ENCODE measurements around the gene KRTAP5-8. TPM values are rescaled to one million over a fixed set of nuclear protein-coding genes. Genes with fewer than 3 reads are reported as not detected.

KRTAP5-8 gene
- total and polyA plus RNA-seq, 12 donors, result 0.28 TPM; not detected in 11

- H3K36me3 ChIP-seq (replicated peaks in 1 of 2), result no peaks in the 10 kb centered on the region
- H3K9me3 ChIP-seq (replicated peaks in 1 of 3), result no peaks in the 10 kb centered on the region
- H3K27me3 ChIP-seq, result peaks cover 3% of the 10 kb centered on the region
- DNase-seq, result no peak
- intact Hi-C loops (cut with DNase I), result no loop called here
- no peak overlapping the region for H3K27ac ChIP-seq
- 80 to 86% (median 85%) methylated on average over 1 of the region's 1 CpG for WGBS, 4 donors
- no peak overlapping the region for H3K4me3 ChIP-seq
- no peak for TF ChIP-seq CTCF (IDR thresholded peaks at IDR 0.05)
- no peak for TF ChIP-seq POLR2A (IDR thresholded peaks at IDR 0.05)
- no peaks in the 10 kb centered on the region for H3K4me1 ChIP-seq (replicated peaks in 1 of 2)
Measured at GRCh38 chr11:71558996-71559395, 21.2 kb downstream of the KRTAP5-8 start.

GRCh38 chr11:71562120-71562519, 24.3 kb downstream of the KRTAP5-8 start:
- no peak for TF ChIP-seq POLR2A (IDR thresholded peaks at IDR 0.05)
- no peak for TF ChIP-seq CTCF (IDR thresholded peaks at IDR 0.05)
- Histone ChIP-seq H3K4me3 (no peak overlapping the region), H3K27ac (no peak overlapping the region), H3K4me1 (replicated peaks in 1 of 2) (no peaks in the 10 kb centered on the region), H3K36me3 (replicated peaks in 1 of 2) (no peaks in the 10 kb centered on the region), H3K27me3 (peaks cover 5% of the 10 kb centered on the region), H3K9me3 (replicated peaks in 1 of 3) (no peaks in the 10 kb centered on the region)
- intact Hi-C loops (cut with DNase I), result no loop called here
- no peak for DNase-seq

DNA sequence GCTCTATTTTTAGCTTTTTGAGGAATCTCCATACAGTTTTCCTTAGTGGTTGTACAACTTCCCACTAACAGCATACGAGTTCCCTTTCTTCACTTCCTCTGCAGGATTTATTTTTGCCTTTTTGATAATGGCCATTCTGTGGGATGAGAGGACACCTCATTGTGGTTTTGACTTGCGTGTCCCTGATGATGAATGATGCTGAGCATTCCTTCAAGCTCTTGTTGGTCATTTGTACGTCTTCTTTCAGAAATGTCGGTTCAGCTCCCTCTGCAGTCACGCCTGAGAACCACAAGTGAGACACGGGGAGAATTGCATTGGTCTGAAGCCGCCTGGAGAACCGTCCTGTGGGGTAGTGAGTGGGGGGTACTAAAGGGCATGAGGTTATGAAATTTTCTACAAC, 25.6 kb downstream of the KRTAP5-8 start:
- H3K9me3 ChIP-seq (replicated peaks in 1 of 3), result no peaks in the 10 kb centered on the region
- 14 to 16% (median 15%) methylated on average over 8 of the region's 8 CpGs for WGBS, 4 donors
- H3K27me3 ChIP-seq, result peaks cover 5% of the 10 kb centered on the region
- DNase-seq, result peak in 2 of 7 donors; percentile 15 to 19
- TF ChIP-seq CTCF (IDR thresholded peaks at IDR 0.05) (peak in 4 of 6 experiments; percentile 18 to 29 (median 24)), POLR2A (IDR thresholded peaks at IDR 0.05) (no peak)
- intact Hi-C loops (cut with DNase I), result no loop called here
- no peak overlapping the region for H3K4me3 ChIP-seq
- H3K27ac ChIP-seq, result no peak overlapping the region
- H3K36me3 ChIP-seq (replicated peaks in 1 of 2), result no peaks in the 10 kb centered on the region
- H3K4me1 ChIP-seq (replicated peaks in 1 of 2), result no peaks in the 10 kb centered on the region

DNA sequence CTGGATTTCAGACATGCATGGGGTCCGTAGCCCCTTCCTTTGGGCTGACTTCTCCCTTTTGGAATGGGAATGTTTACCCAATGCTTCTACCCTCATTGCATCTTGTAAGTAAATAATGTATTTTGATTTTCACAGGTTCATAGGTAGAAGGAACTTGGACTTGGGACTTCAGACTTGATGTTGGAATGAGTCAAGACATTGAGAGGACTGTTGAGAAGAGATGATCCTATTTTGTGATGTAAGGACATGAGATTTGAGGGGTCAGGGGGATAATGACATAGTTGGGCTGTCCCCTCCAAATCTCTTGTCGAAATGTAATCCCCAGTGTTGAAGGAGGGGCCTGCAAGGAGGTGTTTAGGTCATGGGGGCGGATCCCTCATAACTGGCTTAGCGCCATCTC, 26.6 kb downstream of the KRTAP5-8 start:
- no peaks in the 10 kb centered on the region for H3K36me3 ChIP-seq (replicated peaks in 1 of 2)
- H3K4me1 ChIP-seq (replicated peaks in 1 of 2), result no peaks in the 10 kb centered on the region
- no peak overlapping the region for H3K4me3 ChIP-seq
- intact Hi-C loops (cut with DNase I), result no loop called here
- peaks cover 5% of the 10 kb centered on the region for H3K27me3 ChIP-seq
- 76 to 94% (median 85%) methylated on average over 3 to 4 of the region's 4 CpGs for WGBS, 4 donors
- TF ChIP-seq CTCF (IDR thresholded peaks at IDR 0.05) (no peak), POLR2A (IDR thresholded peaks at IDR 0.05) (no peak)
- no peak for DNase-seq
- H3K27ac ChIP-seq, result no peak overlapping the region
- no peaks in the 10 kb centered on the region for H3K9me3 ChIP-seq (replicated peaks in 1 of 3)

Data from adrenal gland (tissue), 12 donors.